ENCODE data around the gene PCBP2.

GRCh38 chr12:53483225-53483978 lies 31.5 kb downstream of the PCBP2 start:
- TF ChIP-seq GATA3 (IDR thresholded peaks at IDR 0.05; ENCODE audit: low read depth, low read length) (no peak), GATA2 (IDR thresholded peaks at IDR 0.05; ENCODE audit: low read depth, low read length) (no peak)
